ENCODE data around the gene MFN1.

- TF ChIP-seq, protein P1, sequence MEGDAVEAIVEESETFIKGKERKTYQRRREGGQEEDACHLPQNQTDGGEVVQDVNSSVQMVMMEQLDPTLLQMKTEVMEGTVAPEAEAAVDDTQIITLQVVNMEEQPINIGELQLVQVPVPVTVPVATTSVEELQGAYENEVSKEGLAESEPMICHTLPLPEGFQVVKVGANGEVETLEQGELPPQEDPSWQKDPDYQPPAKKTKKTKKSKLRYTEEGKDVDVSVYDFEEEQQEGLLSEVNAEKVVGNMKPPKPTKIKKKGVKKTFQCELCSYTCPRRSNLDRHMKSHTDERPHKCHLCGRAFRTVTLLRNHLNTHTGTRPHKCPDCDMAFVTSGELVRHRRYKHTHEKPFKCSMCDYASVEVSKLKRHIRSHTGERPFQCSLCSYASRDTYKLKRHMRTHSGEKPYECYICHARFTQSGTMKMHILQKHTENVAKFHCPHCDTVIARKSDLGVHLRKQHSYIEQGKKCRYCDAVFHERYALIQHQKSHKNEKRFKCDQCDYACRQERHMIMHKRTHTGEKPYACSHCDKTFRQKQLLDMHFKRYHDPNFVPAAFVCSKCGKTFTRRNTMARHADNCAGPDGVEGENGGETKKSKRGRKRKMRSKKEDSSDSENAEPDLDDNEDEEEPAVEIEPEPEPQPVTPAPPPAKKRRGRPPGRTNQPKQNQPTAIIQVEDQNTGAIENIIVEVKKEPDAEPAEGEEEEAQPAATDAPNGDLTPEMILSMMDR (IDR thresholded peaks at IDR 0.05; ENCODE audit: borderline replicate concordance, extremely low read depth, low read length, poor library complexity, severe bottlenecking), result no peak
- TF ChIP-seq EZH2 (IDR thresholded peaks at IDR 0.05; ENCODE audit: borderline replicate concordance, low read depth, low read length, severe bottlenecking), result no peak
These were observed 47.4 kb upstream of the MFN1 start for GRCh38 chr3:179299999-179300613.

Data from DND-41 (cell line).